ENCODE measurements around the gene NISCH.

Gene NISCH

DNA sequence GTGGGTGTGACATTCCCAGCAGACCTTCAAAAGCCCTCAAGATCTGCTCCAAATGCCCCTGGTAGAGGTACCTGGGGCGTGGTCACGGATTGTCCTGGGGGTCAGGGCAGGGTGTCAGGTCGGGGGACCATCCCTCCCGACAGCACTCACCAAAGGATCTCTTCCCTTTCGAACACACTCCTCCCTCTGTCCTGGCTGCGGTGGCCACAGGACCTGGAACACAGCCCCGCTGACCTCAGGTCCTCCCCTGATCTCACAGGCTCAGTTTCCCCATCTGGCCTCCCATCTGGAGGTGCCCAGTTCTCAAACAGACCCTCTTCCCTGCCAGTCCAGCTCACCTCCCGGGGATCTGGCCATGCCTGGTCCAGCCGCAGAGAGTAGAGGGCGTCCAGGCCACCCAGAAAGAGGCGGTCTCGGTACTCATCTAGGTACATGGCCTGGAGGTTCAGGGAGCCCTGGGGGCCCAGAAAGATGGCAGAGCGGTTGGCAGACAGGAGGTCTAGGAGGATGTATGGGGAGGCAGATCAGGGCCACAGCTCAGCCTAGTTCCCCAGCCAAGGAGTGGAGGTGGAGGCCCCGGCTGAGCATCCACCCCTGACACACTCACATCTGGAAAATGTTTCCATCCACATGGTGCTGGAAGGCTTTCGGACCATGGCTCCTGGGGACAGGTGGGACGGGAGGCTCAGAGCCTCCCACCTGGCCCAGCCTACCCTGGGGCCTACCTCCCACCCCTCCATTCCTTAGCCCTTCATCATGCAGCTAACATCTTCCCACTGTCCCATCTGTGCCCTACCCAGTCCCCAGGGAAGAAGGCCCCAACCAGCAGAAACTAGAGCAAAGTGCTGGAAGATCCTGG is 12.8 kb upstream of the NISCH start:
- H3K9ac ChIP-seq (ENCODE audit: low read length), result no peak overlapping the region
- no peaks in the 10 kb centered on the region for H3K36me3 ChIP-seq (ENCODE audit: control insufficient read depth, insufficient read depth, low read length)
- no peaks in the 10 kb centered on the region for H3K9me3 ChIP-seq (ENCODE audit: control insufficient read depth, insufficient read depth, low read depth, low read length)
- H3K4me1 ChIP-seq (ENCODE audit: control insufficient read depth, insufficient read depth, low read length), result peaks cover 10% of the 10 kb centered on the region
- no peaks in the 10 kb centered on the region for H3K27me3 ChIP-seq (ENCODE audit: control insufficient read depth, insufficient read depth, low read length)
- no peak overlapping the region for H3K4me3 ChIP-seq (ENCODE audit: low read depth, low read length)
- H3K27ac ChIP-seq (ENCODE audit: low read depth, low read length), result no peak overlapping the region

- H3K27ac ChIP-seq (ENCODE audit: low read depth, low read length), result no peak overlapping the region
- H3K4me1 ChIP-seq (ENCODE audit: control insufficient read depth, insufficient read depth, low read length), result peaks cover 10% of the 10 kb centered on the region
- H3K9me3 ChIP-seq (ENCODE audit: control insufficient read depth, insufficient read depth, low read depth, low read length), result no peaks in the 10 kb centered on the region
- no peak overlapping the region for H3K9ac ChIP-seq (ENCODE audit: low read length)
- H3K36me3 ChIP-seq (ENCODE audit: control insufficient read depth, insufficient read depth, low read length), result no peaks in the 10 kb centered on the region
- H3K4me3 ChIP-seq (ENCODE audit: low read depth, low read length), result no peak overlapping the region
- no peaks in the 10 kb centered on the region for H3K27me3 ChIP-seq (ENCODE audit: control insufficient read depth, insufficient read depth, low read length)
Observed at GRCh38 chr3:52443268-52443610, 12.2 kb upstream of the NISCH start.

DNA sequence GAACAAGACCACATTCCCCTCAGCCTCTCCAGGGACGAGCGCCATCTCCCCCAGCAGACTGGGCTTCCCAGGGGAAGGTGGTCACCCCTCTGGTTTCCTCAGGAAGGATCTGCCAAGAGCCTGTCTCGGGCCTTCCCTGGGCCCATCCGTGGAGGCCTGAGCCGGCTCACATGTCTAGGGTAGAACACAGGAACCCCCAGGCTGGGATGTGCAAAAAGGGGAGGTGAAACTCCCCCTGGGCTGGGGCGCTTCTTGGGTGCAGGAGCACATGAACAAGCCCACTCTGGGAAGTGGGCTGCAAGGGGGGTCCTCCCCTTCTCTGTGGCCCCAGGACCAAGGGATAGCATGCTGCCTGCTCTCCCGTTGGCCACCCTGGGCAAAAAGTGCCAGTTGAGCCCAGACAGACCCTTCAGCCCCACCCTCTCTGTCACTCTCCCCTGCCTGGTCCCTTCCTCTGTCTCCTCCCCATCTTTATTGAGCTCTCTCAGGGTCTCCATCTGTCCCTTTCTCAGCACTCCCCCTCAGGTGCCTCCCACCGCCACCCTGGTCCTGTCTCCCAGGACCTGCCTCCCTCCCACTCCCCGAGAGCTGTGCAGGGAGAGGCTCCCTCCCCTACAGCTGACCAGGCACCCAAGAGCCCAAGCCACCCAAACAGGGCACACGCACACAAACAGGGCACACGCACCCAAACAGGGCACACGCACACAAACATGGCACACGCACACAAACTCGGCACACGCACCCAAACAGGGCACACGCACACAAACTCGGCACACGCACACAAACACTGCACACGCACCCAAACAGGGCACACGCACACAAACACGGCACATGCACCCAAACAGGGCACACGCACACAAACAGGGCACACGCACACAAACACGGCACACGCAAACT is 11.4 kb upstream of the NISCH start:
- no peaks in the 10 kb centered on the region for H3K9me3 ChIP-seq (ENCODE audit: control insufficient read depth, insufficient read depth, low read depth, low read length)
- peak overlapping the region; percentile 48 for H3K4me3 ChIP-seq (ENCODE audit: low read depth, low read length)
- H3K27me3 ChIP-seq (ENCODE audit: control insufficient read depth, insufficient read depth, low read length), result no peaks in the 10 kb centered on the region
- H3K27ac ChIP-seq (ENCODE audit: low read depth, low read length), result no peak overlapping the region
- peaks cover 10% of the 10 kb centered on the region for H3K4me1 ChIP-seq (ENCODE audit: control insufficient read depth, insufficient read depth, low read length)
- no peaks in the 10 kb centered on the region for H3K36me3 ChIP-seq (ENCODE audit: control insufficient read depth, insufficient read depth, low read length)
- peak overlapping the region; percentile 10 for H3K9ac ChIP-seq (ENCODE audit: low read length)

- no peaks in the 10 kb centered on the region for H3K27me3 ChIP-seq (ENCODE audit: control insufficient read depth, insufficient read depth, low read length)
- no peaks in the 10 kb centered on the region for H3K36me3 ChIP-seq (ENCODE audit: control insufficient read depth, insufficient read depth, low read length)
- no peaks in the 10 kb centered on the region for H3K9me3 ChIP-seq (ENCODE audit: control insufficient read depth, insufficient read depth, low read depth, low read length)
- H3K4me3 ChIP-seq (ENCODE audit: low read depth, low read length), result peak within 1 kb of the TSS; percentile 48
- peaks cover 14% of the 10 kb centered on the region for H3K4me1 ChIP-seq (ENCODE audit: control insufficient read depth, insufficient read depth, low read length)
- peak within 1 kb of the TSS; percentile 10 for H3K9ac ChIP-seq (ENCODE audit: low read length)
- H3K27ac ChIP-seq (ENCODE audit: low read depth, low read length), result no peak within 1 kb of the TSS
Observed at GRCh38 chr3:52444860-52445793, 10.3 kb upstream of the NISCH start, which contains the start of gene SEMA3G. TSS of gene SEMA3G (minus strand) at chr3:52445103. CDS start at chr3:52445027, 76 bp downstream.

DNA sequence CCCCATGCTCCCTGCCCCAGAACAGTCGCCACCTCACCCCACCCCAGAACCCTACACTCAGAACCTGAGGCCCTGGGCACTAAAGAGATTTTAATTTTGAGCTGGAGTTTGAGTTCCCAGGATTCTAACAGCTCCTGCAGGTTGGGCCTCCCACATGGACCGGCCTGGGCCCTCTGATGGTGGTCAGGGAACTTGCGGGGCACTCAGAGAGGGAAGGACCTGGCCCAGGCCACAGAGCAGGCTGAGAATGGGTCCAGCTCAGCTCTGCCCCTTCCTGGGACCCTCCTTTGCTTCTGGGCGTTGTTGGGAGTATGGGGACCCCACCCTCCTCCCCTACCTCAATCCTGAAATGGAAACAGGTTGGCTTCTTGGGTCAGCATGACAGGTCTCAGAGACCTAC is 9.4 kb upstream of the NISCH start:
- no peak overlapping the region for H3K4me3 ChIP-seq (ENCODE audit: low read depth, low read length)
- H3K9ac ChIP-seq (ENCODE audit: low read length), result no peak overlapping the region
- H3K4me1 ChIP-seq (ENCODE audit: control insufficient read depth, insufficient read depth, low read length), result peaks cover 18% of the 10 kb centered on the region
- H3K36me3 ChIP-seq (ENCODE audit: control insufficient read depth, insufficient read depth, low read length), result no peaks in the 10 kb centered on the region
- no peaks in the 10 kb centered on the region for H3K9me3 ChIP-seq (ENCODE audit: control insufficient read depth, insufficient read depth, low read depth, low read length)
- H3K27me3 ChIP-seq (ENCODE audit: control insufficient read depth, insufficient read depth, low read length), result no peaks in the 10 kb centered on the region
- no peak overlapping the region for H3K27ac ChIP-seq (ENCODE audit: low read depth, low read length)

DNA sequence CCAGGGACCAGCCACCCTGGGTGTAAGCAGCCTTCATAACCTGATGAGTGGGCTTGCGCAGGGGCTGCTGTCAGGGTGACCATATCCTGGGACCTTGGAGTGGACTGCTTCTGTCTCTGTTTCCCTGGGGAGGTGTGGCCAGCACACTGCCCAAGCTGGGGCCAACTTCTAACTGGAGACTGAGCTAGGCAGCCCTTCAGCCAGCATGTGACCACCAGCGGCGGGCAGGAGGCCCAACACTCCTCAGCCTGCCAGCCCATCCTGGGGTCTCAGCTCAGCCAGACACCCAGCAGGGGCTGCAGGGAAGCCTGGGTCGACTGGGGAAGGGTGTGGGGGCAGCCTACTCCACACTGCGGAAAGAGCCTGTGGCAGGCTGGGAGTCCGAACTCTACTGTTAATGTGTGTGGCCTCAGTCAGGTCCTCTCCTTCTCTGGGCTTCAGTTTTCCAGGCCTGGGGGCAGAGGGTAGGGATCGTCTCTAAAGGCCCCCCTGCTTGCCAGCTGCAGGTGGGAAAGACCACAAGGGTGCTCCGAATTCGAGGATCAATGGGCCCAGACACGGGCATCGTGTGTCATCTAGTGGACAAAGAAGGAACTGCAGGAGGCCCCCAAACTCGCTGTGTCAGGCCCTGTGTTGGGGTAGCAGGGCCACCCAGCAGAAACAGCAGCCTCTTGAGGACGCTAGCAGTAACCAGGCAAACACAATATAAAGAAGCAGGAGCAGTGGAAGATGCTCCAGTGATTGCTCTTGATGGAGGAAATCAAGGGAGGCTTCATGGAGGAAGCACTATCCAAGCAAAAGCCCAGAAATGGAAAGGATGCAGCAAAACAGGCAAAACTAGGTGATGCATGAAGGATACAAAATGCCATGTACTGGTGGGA is 8.5 kb upstream of the NISCH start:
- H3K27ac ChIP-seq (ENCODE audit: low read depth, low read length), result no peak overlapping the region
- H3K4me3 ChIP-seq (ENCODE audit: low read depth, low read length), result no peak overlapping the region
- H3K9ac ChIP-seq (ENCODE audit: low read length), result no peak overlapping the region

DNA sequence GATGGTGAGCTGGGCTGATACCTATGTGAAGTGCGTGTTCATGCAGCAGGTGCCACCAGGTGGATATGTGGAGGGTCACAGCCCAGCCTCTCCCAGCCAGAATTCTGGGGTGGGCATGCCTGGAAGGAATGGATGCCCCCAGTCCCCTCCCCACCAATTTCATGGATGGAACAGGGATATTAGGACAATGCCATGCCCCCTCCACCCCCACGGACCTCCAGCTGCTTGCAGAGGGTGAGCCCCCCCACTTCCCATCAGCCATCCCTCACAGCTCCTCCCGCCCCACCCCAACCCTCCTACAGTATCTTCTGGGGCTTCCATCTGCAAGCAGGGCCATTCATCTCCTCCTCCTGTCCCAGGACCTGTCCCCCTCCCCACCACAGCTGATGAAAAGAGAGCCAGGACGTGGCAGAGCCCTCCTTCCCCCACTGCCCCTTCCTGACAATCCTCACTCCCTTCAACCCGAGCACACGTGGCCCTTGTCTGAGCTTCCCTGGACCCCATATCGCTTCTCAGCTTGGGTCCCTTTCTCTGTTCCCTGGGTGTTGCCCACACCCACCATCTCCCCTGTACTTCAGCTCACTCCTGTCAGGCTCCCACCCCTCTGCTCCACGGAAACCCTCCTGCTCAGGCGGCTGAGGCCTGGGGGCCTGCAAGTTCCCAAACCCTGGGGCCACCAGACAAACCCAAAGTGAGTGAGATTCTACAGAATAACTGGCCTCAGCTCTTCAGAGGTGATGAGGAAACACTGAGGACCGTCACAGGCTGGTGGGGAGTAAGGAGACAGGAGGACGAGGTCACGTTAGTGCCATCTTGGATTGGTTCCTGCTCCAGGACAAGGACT is 7.7 kb upstream of the NISCH start:
- Histone ChIP-seq H3K9me3 (ENCODE audit: control insufficient read depth, insufficient read depth, low read depth, low read length) (no peaks in the 10 kb centered on the region), H3K4me1 (ENCODE audit: control insufficient read depth, insufficient read depth, low read length) (peaks cover 22% of the 10 kb centered on the region)

More for the DNA sequence above, 8.5 kb upstream of the NISCH start:
- no peaks in the 10 kb centered on the region for H3K27me3 ChIP-seq (ENCODE audit: control insufficient read depth, insufficient read depth, low read length)
- H3K4me1 ChIP-seq (ENCODE audit: control insufficient read depth, insufficient read depth, low read length), result peaks cover 18% of the 10 kb centered on the region
- no peaks in the 10 kb centered on the region for H3K36me3 ChIP-seq (ENCODE audit: control insufficient read depth, insufficient read depth, low read length)
- no peaks in the 10 kb centered on the region for H3K9me3 ChIP-seq (ENCODE audit: control insufficient read depth, insufficient read depth, low read depth, low read length)

GRCh38 chr3:52450489-52451236 is 4.7 kb upstream of the NISCH start:
- Histone ChIP-seq H3K4me3 (ENCODE audit: low read depth, low read length) (no peak overlapping the region), H3K9me3 (ENCODE audit: control insufficient read depth, insufficient read depth, low read depth, low read length) (no peaks in the 10 kb centered on the region), H3K27ac (ENCODE audit: low read depth, low read length) (no peak overlapping the region), H3K4me1 (ENCODE audit: control insufficient read depth, insufficient read depth, low read length) (peaks cover 34% of the 10 kb centered on the region), H3K36me3 (ENCODE audit: control insufficient read depth, insufficient read depth, low read length) (no peaks in the 10 kb centered on the region), H3K9ac (ENCODE audit: low read length) (no peak overlapping the region), H3K27me3 (ENCODE audit: control insufficient read depth, insufficient read depth, low read length) (no peaks in the 10 kb centered on the region)

More for the DNA sequence above, 7.7 kb upstream of the NISCH start:
- H3K4me3 ChIP-seq (ENCODE audit: low read depth, low read length), result no peak overlapping the region
- H3K27me3 ChIP-seq (ENCODE audit: control insufficient read depth, insufficient read depth, low read length), result no peaks in the 10 kb centered on the region
- H3K36me3 ChIP-seq (ENCODE audit: control insufficient read depth, insufficient read depth, low read length), result no peaks in the 10 kb centered on the region
- H3K9ac ChIP-seq (ENCODE audit: low read length), result no peak overlapping the region
- no peak overlapping the region for H3K27ac ChIP-seq (ENCODE audit: low read depth, low read length)
